ENCODE results near the gene THUMPD3.
A peak's percentile ranks its signal among the peaks of the same experiment; 100 is the strongest.

Gene THUMPD3

DNA sequence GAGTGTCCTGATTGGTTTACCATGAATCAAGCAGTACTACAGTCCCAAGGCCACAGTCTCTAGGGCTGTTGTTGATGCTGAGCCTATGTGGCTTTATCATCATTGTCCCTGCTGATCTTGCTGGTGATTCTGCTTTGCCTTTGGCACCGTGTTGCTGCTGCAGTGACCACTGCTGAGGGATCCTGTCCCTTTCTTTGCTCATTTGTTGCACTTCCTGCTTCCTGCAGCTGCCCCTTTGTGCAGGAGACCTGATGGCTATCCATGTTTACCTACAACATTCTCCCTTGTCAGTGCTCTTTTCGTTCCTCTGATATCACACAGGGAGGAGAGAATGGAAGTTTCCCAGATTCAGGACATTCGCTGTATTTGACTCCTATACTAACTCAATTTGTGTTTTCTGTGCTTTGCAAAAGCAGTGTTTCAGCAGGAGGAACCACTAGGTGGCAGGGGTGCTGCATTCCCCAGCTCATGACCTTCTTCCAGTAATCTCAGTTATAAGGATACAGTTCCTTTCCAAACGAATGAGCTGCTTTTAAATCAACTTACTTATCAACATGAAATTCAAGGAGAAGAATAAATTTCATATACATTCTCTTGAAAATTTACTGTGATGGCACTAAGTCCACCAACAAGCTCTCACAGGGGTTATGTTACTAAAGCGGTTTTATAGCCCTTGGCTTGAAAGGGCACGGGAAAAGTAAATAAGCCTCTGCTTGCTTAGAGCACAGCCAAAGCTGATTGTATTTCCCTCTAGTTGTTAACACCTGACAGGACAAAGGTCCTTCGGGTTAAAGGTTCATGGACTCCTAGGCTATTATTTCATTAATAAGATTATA lies 9.7 kb upstream of the THUMPD3 start:
- peak; percentile 83 for DNase-seq (ENCODE audit: low spot score)

- DNase-seq (ENCODE audit: low spot score) = no peak
Observed at GRCh38 chr3:9361691-9362388, 1.0 kb upstream of the THUMPD3 start.

- no peak for DNase-seq (ENCODE audit: low spot score)
Observed at GRCh38 chr3:9369508-9369907, 6.7 kb downstream of the THUMPD3 start.

GRCh38 chr3:9373465-9373864 lies 10.6 kb downstream of the THUMPD3 start:
- DNase-seq (ENCODE audit: low spot score) = no peak

DNA sequence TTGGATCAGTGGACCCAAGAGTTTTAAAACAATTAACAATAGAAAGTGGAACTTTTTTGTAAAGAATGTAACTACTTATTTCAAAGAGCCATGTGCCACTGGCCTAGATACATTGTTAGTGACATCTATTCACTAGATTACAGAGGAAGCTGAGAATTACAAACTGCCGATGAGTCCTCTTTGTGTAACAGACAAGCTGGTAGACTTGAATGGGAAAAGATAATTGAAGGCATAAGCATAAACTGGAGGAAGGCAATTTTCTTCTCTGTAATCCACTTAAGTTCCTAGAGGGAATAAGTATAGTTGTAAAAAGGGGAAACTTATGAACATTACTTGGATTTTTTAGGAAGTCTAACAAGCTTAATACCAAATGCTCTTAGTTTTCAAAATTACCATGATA lies 15.1 kb downstream of the THUMPD3 start:
- DNase-seq (ENCODE audit: low spot score) = no peak

DNA sequence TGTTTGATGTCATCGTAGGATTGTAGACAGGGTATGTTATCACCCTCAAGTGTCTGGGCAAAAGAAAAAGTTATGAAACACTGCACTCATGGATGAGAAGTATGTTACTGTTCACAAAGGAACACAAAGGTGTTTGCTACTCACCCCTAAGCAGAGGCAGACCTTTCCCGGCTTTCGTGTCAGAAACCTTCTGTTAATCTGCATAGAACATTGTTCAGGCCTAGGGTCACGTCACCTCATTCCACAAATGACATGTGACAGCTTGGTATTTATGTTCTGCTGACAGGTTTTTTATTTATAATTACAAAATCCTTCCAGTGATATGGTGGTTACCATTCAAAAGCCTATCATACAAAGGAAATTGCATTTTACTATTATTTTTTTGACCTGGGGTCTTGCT lies 16.5 kb downstream of the THUMPD3 start:
- no peak for DNase-seq (ENCODE audit: low spot score)

GRCh38 chr3:9380014-9380413 lies 17.2 kb downstream of the THUMPD3 start:
- DNase-seq (ENCODE audit: low spot score) = no peak

DNA sequence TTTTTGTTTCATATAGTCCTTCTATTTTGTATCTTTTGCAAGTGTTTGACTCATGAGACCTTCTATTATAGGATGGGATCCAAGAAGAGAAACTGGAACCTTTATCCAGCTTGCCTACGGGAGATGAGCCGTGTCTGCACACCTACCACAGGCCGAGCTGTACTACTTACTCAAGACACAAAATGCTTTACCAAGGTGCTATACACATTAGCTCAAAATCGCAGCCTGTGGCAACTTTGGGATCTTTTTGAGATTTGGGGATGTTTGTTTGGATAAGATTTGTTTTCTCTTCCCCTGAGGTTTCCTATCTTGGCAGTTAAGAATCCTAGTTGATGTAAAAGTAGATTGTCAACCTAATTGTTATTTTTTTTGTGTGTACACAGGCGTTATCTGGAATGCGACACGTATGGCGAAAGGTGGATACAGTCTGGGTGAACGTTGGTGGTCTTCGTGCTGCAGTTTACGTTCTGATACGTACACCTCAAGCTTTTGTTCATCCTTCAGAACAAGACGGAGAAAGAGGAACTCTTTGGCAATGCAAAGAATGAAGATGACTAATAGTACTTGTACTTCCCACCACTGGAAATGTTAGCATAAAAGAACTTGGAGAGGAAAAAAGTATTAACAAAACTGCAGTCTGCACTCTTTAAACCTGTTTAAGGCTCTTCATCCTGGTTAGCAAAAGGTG lies 21.4 kb downstream of the THUMPD3 start:
- DNase-seq (ENCODE audit: low spot score) = no peak

- DNase-seq (ENCODE audit: low spot score) = no peak
Observed at GRCh38 chr3:9385187-9386077, 22.6 kb downstream of the THUMPD3 start.

GRCh38 chr3:9386078-9386459 lies 23.2 kb downstream of the THUMPD3 start:
- no peak for DNase-seq (ENCODE audit: low spot score)

GRCh38 chr3:9386501-9387321 lies 23.9 kb downstream of the THUMPD3 start:
- no peak for DNase-seq (ENCODE audit: low spot score)

DNA sequence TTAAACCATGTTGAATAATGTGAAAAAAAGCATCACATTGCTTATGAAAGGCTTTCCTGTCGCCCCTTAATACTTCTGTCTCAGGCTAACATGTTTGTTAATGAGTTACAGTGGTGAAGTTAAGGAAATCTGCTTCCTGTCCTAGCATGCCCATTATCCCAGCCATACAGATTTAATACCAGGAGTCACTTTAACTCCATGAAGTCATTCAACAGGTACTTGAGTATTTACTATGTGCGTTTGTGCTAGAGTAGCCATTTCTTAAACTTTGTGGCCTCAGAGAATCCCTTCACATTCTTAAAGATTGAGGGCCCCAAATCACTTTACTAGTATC lies 24.4 kb downstream of the THUMPD3 start:
- DNase-seq (ENCODE audit: low spot score) = no peak

- DNase-seq (ENCODE audit: low spot score) = no peak
Observed at GRCh38 chr3:9388142-9388541, 25.3 kb downstream of the THUMPD3 start.

DNA sequence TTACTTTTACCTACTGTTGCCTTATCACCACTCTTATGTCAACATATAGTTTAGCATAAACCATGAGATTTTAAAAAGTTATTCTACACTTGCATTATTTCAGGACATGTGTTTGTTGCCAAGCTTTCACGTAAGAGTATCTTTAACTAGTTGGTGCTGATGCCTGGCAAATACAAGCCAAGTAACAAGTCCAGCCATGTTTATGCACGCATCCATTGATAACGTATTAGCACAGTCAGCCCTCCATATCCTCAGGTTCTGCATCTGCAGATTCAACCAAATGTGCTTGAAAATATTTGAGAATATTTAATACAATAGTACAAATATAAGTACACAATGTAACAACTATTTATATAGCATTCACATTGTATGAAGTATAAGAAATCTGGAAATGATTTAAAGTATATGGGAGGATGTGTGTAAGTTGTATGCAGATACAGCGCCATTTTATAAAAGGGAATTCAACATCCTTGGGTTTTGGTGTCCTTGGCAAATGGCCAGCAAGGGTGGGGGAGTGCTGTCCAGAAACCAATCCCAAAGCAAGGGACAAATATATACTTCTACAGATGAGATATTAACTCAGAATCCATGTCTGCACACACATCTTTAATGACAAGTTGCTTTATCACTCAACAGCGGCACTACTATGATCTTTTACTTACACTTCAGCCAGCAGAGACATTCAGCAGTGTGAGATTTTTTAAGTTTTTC lies 25.9 kb downstream of the THUMPD3 start:
- DNase-seq (ENCODE audit: low spot score) = no peak

- no peak for DNase-seq (ENCODE audit: low spot score)
Observed at GRCh38 chr3:9390265-9390888, 27.5 kb downstream of the THUMPD3 start.

DNA sequence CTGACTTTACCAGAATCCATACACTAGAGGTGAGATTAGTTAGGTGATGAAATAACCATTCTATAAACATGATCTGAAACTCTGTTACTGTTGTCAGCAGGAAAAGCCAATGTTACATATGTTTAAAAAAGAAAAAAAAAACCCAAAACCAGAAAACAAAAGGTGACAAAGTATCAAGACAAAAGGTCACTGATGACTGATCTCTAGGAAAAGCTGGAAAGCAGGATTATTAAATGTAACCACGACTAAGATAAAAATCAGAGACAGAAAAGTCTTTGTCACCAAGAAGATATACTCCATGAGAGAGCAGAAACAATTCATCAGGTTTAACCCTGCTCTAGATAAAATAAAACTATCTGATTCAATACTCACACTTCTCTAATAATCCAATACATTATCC lies 29.2 kb downstream of the THUMPD3 start:
- DNase-seq (ENCODE audit: low spot score) = no peak

DNA sequence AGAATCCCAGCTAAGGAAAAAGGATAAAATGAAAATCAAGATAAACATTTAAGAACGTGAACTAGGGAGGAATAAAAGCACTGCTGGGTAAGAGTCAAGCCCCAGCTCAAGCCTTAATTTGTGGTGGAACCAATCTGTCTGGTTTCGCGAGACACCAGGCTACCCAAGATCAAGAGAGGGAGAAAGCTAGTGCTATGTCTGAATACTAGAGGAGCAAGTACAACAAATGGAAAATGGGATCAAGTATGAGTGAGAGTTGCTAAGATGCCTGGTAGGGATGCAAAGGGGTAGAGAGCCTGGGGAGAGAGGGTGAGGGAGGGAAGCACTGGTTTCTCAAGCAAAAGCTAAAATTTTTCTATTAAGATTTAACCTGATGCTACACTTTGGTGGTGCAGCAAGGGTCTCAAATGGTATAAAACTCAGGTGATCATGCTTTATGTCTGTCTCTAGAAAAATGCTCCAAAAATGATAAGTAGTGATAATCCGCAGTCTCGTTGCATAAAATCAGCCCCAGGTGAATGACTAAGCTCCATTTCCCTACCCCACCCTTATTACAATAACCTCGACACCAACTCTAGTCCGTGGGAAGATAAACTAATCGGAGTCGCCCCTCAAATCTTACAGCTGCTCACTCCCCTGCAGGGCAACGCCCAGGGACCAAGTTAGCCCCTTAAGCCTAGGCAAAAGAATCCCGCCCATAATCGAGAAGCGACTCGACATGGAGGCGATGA lies 32.9 kb downstream of the THUMPD3 start:
- DNase-seq (ENCODE audit: low spot score) = no peak

DNA sequence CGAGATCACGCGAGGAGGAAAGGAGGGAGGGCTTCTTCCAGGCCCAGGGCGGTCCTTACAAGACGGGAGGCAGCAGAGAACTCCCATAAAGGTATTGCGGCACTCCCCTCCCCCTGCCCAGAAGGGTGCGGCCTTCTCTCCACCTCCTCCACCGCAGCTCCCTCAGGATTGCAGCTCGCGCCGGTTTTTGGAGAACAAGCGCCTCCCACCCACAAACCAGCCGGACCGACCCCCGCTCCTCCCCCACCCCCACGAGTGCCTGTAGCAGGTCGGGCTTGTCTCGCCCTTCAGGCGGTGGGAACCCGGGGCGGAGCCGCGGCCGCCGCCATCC lies 33.4 kb downstream of the THUMPD3 start:
- peak; percentile 78 for DNase-seq (ENCODE audit: low spot score)

- peak; percentile 92 for DNase-seq (ENCODE audit: low spot score)
Observed at GRCh38 chr3:9396632-9397331, 33.9 kb downstream of the THUMPD3 start.

All from AG08395 (cell line).